ENCODE results near the gene TNFSF13B. TPM values are rescaled to one million over a fixed set of nuclear protein-coding genes. Genes with fewer than 3 reads are reported as not detected.

Gene TNFSF13B
- total and polyA plus RNA-seq, 12 donors: 0.52 to 20.8 (median 2.0) TPM

DNA sequence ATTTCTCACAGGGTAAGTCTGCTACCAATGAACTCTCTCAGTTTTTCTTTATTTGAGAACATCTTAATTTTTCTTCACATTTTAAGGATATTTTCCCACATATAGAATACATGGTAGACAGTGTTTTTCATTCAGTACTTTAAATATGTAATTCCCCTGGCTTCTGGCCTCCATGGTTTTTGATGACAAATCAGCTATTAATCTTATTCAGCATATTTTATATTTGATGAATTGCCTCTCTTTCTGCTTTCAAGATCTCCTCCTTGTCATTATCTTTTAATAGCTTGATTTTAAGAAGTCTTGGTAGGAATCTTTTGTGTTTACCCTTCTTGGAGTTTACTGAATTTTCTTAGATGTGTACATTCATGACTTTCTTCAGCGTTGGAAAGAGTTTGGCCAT, 27.6 kb downstream of the TNFSF13B start:
- ATAC-seq: no peak
- Histone ChIP-seq H3K36me3 (no peaks in the 10 kb centered on the region), H3K4me3 (no peak overlapping the region), H3K27me3 (no peaks in the 10 kb centered on the region), H3K27ac (no peak overlapping the region), H3K9me3 (peaks cover 0 to 14% (median 0%) of the 10 kb centered on the region in 11 donors), H3K4me1 (no peaks in the 10 kb centered on the region)
- TF ChIP-seq, protein P1, sequence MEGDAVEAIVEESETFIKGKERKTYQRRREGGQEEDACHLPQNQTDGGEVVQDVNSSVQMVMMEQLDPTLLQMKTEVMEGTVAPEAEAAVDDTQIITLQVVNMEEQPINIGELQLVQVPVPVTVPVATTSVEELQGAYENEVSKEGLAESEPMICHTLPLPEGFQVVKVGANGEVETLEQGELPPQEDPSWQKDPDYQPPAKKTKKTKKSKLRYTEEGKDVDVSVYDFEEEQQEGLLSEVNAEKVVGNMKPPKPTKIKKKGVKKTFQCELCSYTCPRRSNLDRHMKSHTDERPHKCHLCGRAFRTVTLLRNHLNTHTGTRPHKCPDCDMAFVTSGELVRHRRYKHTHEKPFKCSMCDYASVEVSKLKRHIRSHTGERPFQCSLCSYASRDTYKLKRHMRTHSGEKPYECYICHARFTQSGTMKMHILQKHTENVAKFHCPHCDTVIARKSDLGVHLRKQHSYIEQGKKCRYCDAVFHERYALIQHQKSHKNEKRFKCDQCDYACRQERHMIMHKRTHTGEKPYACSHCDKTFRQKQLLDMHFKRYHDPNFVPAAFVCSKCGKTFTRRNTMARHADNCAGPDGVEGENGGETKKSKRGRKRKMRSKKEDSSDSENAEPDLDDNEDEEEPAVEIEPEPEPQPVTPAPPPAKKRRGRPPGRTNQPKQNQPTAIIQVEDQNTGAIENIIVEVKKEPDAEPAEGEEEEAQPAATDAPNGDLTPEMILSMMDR (IDR thresholded peaks at IDR 0.05): no peak
- intact Hi-C loops (cut with DNase I): no loop called here
- WGBS, 2 donors: 86 to 95% methylated on average over 1 of the region's 1 CpG
- DNase-seq: no peak

DNA sequence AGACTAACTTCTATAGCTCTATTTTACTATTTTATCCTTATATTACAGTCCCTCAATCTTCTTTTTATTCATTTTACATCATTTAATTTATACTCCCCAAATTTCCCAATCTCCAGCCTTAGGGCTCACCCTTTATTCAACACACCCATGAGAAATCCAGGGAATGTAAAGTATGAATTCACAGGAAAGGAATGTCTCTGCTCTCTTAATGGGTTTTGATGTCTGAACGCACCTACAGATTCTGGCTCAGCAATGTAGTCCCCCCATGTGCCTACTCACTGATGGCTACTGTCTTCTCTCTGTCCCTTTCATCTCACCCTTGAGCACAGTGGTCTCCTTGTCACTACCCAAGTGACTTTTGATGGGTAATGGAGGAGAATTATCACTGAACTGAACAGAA, 32.8 kb downstream of the TNFSF13B start:
- Histone ChIP-seq H3K27ac (no peak overlapping the region), H3K4me3 (no peak overlapping the region), H3K4me1 (peaks cover 0 to 28% (median 0%) of the 10 kb centered on the region in 9 donors), H3K36me3 (peaks cover 0 to 10% (median 0%) of the 10 kb centered on the region in 9 donors), H3K27me3 (no peaks in the 10 kb centered on the region), H3K9me3 (peaks cover 0 to 7% (median 0%) of the 10 kb centered on the region in 11 donors)
- TF ChIP-seq, protein P1 (IDR thresholded peaks at IDR 0.05): no peak
- ATAC-seq (no peak), DNase-seq (no peak)
- WGBS, 2 donors: 39 to 51% methylated on average over 1 of the region's 1 CpG
- intact Hi-C loops (cut with DNase I): no loop called here

DNA sequence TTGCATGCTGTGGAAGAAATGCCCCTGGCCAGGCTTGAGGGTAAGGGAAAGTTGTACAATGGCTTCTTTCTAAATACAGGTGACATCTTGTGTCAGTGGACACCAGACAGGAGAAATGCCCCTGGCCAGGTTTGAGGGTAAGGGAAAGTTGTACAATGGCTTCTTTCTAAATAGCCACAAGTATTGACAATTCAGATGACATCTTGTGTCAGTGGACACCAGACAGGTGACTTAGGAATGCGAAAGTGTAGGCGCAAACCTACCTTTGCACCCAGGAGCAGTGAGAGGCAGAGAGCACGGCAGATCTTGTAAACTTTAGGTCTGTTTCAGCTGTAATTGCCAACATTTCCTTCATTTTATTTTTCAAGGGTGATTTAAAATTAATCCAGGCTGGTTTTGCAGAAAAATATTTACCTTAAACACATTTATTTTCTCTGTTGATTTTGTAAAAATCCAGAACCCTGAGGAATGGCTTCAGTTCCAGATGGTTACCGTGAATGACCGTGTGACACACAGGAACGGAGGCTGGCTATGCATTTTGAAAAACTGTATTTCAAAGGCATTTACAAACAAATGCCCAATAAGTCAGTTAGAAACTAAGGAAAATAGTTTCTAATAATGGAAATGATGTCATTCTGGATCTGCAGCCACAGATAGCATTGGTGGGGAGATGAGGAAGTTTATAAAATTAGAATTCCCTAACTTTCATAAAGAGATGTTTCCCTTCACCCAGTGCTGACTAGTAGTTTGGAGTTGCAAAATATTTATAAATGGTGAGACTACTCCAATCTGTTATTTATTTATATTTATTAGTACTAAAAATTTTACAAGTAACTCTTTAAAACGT, 34.9 kb downstream of the TNFSF13B start:
- Histone ChIP-seq H3K36me3 (peaks cover 0 to 28% (median 0%) of the 10 kb centered on the region in 9 donors), H3K4me1 (peaks cover 0 to 28% (median 0%) of the 10 kb centered on the region in 9 donors), H3K9me3 (peaks cover 0 to 7% (median 0%) of the 10 kb centered on the region in 11 donors), H3K27ac (peak overlapping the region in 1 of 10 donors; percentile 58), H3K27me3 (no peaks in the 10 kb centered on the region), H3K4me3 (no peak overlapping the region)
- peak in 2 of 8 donors; percentile 29 to 42 for ATAC-seq
- intact Hi-C loops (cut with DNase I): no loop called here
- WGBS, 2 donors: 50 to 59% methylated on average over 7 of the region's 7 CpGs
- no peak for DNase-seq
- TF ChIP-seq, protein P1 (IDR thresholded peaks at IDR 0.05): no peak

DNA sequence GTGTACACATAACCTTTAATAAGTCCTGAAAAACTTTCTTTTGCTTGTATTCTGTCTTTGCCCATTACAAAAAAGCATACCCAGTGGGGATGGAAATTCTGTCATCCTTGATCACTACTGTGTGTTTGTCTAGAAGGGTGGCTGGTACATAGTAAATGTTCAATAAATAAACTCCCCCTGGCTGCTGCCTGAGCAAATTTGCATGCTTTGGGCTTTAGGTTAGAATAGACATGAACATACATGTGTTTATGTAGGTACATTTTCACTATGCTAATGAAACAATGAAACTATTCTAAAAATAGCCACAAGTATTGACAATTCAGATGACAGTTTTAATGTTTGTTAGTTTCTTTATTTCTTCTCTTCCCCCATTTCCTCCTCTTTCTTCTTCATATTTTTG, 36.1 kb downstream of the TNFSF13B start:
- DNase-seq: no peak
- Histone ChIP-seq H3K27me3 (no peaks in the 10 kb centered on the region), H3K36me3 (peaks cover 0 to 28% (median 0%) of the 10 kb centered on the region in 9 donors), H3K9me3 (peaks cover 0 to 7% (median 0%) of the 10 kb centered on the region in 11 donors), H3K27ac (no peak overlapping the region), H3K4me3 (no peak overlapping the region), H3K4me1 (peaks cover 0 to 28% (median 0%) of the 10 kb centered on the region in 9 donors)
- TF ChIP-seq, protein P1 (IDR thresholded peaks at IDR 0.05): no peak
- intact Hi-C loops (cut with DNase I): no loop called here
- ATAC-seq: no peak

Measured in heart right ventricle (tissue), 16 donors.